ENCODE results near the gene RHBDL1. TPM values are rescaled to one million over a fixed set of nuclear protein-coding genes. Genes with fewer than 3 reads are reported as not detected.

RHBDL1 gene
- total and polyA plus RNA-seq, 2 of the 8 experiments (the other 6 are each of a cell fraction or from before 2014, with no cell fraction given): 4.0 to 8.1 TPM

DNA sequence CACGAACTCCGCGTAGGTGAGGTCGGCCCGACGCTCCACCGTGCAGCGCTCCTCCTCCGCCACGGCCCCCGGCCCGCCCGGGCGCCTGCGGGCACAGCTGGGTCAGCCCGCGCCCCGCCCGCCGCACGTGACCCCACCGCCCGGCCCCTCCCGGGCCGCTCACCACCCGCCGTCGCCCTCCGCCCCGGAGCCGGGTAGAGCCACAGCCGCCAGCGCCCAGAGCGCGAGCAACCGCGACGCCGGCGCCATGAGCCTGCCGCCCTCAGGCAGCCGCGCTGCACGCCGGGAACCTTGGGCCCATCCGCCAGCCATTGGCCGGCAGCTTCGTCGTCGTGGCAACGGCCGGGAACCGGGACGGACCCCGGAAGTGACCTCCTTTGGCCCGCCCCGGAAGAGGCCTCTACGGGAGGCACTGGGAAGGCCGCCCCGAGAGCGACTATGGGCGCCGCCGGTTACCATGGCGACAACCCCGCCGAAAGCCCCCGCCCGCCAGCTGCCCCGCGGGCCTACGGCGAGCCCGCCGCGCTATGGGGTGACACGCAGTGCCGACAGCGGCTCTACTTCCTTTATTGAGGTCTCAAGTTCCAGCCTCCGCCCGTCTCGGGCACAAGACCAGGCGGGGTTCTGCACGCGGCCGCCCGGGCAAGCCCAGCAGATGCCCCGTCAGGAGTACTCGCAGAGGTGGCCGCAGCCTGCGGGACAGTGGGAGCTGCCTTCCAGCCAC is 8.8 kb downstream of the RHBDL1 start, which contains the start of gene JMJD8:
Gene JMJD8, minus strand, starts transcription at position 264 of the 724 bp plus-strand sequence. Its CDS starts 15 bp downstream, at position 249.
- Histone ChIP-seq H2BK120ac (replicated peaks; ENCODE audit: low read depth, low read length) (no peak within 1 kb of the TSS), H2AK5ac (ENCODE audit: low read depth, low read length) (no peak within 1 kb of the TSS; the same call in 1 of the 2 replicates), H3K4me2 (ENCODE audit: insufficient read depth in 1 of 2, low read depth in 2 of 2, low read length in 2 of 2) (peak within 1 kb of the TSS; percentile 63 to 95), H3K27ac (ENCODE audit: low read depth, low read length) (peak within 1 kb of the TSS; percentile 73), H4K8ac (ENCODE audit: extremely low read depth, insufficient read depth, low read length) (peak within 1 kb of the TSS; percentile 80), H3K4ac (replicated peaks; ENCODE audit: insufficient read length, low read depth, low read length) (peak within 1 kb of the TSS; percentile 91), H2AFZ (ENCODE audit: low read length) (no peak within 1 kb of the TSS), H3K23ac (ENCODE audit: insufficient read length) (no peak within 1 kb of the TSS), H3K9ac (replicated peaks in 1 of 4; ENCODE audit: extremely low read depth in 1 of 4, low read depth in 3 of 4, low read length in 3 of 4) (peak within 1 kb of the TSS; percentile 62 to 94 (median 76)), H3K56ac (replicated peaks; ENCODE audit: insufficient read length, low read depth, low read length) (peak within 1 kb of the TSS; percentile 46), H4K20me1 (replicated peaks in 1 of 2; ENCODE audit: control insufficient read depth in 1 of 2, insufficient read depth in 2 of 2, low read length in 2 of 2) (peaks cover 4 to 35% of the 10 kb centered on the region in 2 experiments), H2BK20ac (ENCODE audit: low read length) (no peak within 1 kb of the TSS), H4K5ac (ENCODE audit: insufficient read length, low read depth, low read length) (peak within 1 kb of the TSS; percentile 60), H3K18ac (ENCODE audit: extremely low read depth, low read length) (peak within 1 kb of the TSS; percentile 78), H3K14ac (ENCODE audit: insufficient read length) (no peak within 1 kb of the TSS), H4K91ac (replicated peaks; ENCODE audit: insufficient read length, low read length) (peak within 1 kb of the TSS; percentile 98), H3K79me2 (ENCODE audit: control insufficient read depth in 1 of 2, insufficient read depth in 2 of 2, low read length in 2 of 2) (peaks cover 0 to 12% of the 10 kb centered on the region in 2 experiments; a peak in 1 of 4 replicates), H3K79me1 (ENCODE audit: low read depth, low read length) (peaks cover 7% of the 10 kb centered on the region), H3K23me2 (ENCODE audit: low read depth, low read length) (peaks cover 13% of the 10 kb centered on the region; the same call in 1 of the 2 replicates), H3K4me3 (ENCODE audit: extremely low read depth in 1 of 4, insufficient read depth in 2 of 4, low read depth in 3 of 4, low read length in 4 of 4) (peak within 1 kb of the TSS; percentile 62 to 81 (median 74)), H3K4me1 (replicated peaks in 1 of 4; ENCODE audit: control insufficient read depth in 3 of 4, insufficient read depth in 4 of 4, low read length in 3 of 4) (peaks cover 0 to 18% (median 13%) of the 10 kb centered on the region in 4 experiments; a peak in 5 of 7 replicates), H2BK12ac (ENCODE audit: low read depth, low read length) (peak within 1 kb of the TSS; percentile 80; the same call in 1 of the 2 replicates), H2BK15ac (ENCODE audit: low read length) (no peak within 1 kb of the TSS), H3K27me3 (replicated peaks in 1 of 4; ENCODE audit: control insufficient read depth in 3 of 4, extremely low read depth in 1 of 4, insufficient read depth in 3 of 4, low read length in 3 of 4) (no peaks in the 10 kb centered on the region; a peak in 1 of 7 replicates), H3K36me3 (ENCODE audit: control insufficient read depth in 2 of 4, insufficient read depth in 4 of 4, low read length in 3 of 4) (peaks cover 4 to 28% (median 15%) of the 10 kb centered on the region in 4 experiments; a peak in 7 of 8 replicates), H2BK5ac (ENCODE audit: low read depth, low read length) (peak within 1 kb of the TSS; percentile 87; the same call in 1 of the 2 replicates), H3K9me3 (ENCODE audit: insufficient read depth in 2 of 2, low read depth in 1 of 2, low read length in 1 of 2) (no peaks in the 10 kb centered on the region)
- ChIA-PET POLR2A (ENCODE audit: partially characterized antibody) (interaction anchor here (0.6 to 13.3 kb wide), 18 partner anchors 9 to 456 kb away, joined by 3 to 214 read pairs (median 4); partner anchors contain the start of genes ANTKMT, CHTF18, HAGHL and METRN), CTCF (ENCODE audit: partially characterized antibody) (interaction anchor here (1.2 kb wide), 2 partner anchors 17 to 36 kb away, joined by 4 to 5 read pairs; partner anchors contain the start of gene RHOT2)
- FAIRE-seq (no peak), DNase-seq (ENCODE audit: low read depth in 1 of 2, low spot score in 2 of 2) (peak; percentile 81 to 98)
- WGBS, 2 experiments (ENCODE audit: extremely low coverage in 1 of 2, insufficient coverage in 1 of 2, insufficient read length in 1 of 2, insufficient replicate concordance in 2 of 2, low coverage in 1 of 2, low lambda C conversion rate in 2 of 2, missing lambda C conversion rate in 1 of 2): 21% methylated on average over 41 of the region's 91 CpGs; no CpG with 5 or more reads in 1 of the 2 experiments
- TF ChIP-seq KDM1A (IDR thresholded peaks at IDR 0.05; ENCODE audit: borderline replicate concordance, low read length) (no peak), CREB1 (IDR thresholded peaks at IDR 0.05) (peak; percentile 80), SP2 (IDR thresholded peaks at IDR 0.05; ENCODE audit: low read length) (peak; percentile 32; the same call in 1 of the 2 replicates), TAF7 (optimal IDR thresholded peaks at IDR 0.05; ENCODE audit: borderline replicate concordance, low read depth, low read length) (peak; percentile 92), TBP (IDR thresholded peaks at IDR 0.05; ENCODE audit: low read depth, low read length) (peak; percentile 80), SIN3A (conservative IDR thresholded peaks at IDR 0.05 in 1 of 2, IDR thresholded peaks at IDR 0.05 in 1 of 2; ENCODE audit: low read depth in 1 of 2, low read length in 2 of 2) (peak in 1 of 2 experiments; percentile 96; a peak in 2 of 4 replicates), JUND (IDR thresholded peaks at IDR 0.05; ENCODE audit: low read length) (no peak), TAF1 (IDR thresholded peaks at IDR 0.05; ENCODE audit: low read depth, low read length) (peak; percentile 92)
- TF ChIP-seq, protein P1, sequence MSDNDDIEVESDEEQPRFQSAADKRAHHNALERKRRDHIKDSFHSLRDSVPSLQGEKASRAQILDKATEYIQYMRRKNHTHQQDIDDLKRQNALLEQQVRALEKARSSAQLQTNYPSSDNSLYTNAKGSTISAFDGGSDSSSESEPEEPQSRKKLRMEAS (IDR thresholded peaks at IDR 0.05): peak; percentile 88
- TF ChIP-seq, protein P2, sequence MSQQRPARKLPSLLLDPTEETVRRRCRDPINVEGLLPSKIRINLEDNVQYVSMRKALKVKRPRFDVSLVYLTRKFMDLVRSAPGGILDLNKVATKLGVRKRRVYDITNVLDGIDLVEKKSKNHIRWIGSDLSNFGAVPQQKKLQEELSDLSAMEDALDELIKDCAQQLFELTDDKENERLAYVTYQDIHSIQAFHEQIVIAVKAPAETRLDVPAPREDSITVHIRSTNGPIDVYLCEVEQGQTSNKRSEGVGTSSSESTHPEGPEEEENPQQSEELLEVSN (IDR thresholded peaks at IDR 0.05): peak; percentile 92
